Measurements from ENCODE around the gene IL22RA2. TPM values are rescaled to one million over a fixed set of nuclear protein-coding genes. Genes with fewer than 3 reads are reported as not detected.

Gene IL22RA2
- total and polyA plus RNA-seq, 12 donors, result 0.12 TPM; not detected in 11

DNA sequence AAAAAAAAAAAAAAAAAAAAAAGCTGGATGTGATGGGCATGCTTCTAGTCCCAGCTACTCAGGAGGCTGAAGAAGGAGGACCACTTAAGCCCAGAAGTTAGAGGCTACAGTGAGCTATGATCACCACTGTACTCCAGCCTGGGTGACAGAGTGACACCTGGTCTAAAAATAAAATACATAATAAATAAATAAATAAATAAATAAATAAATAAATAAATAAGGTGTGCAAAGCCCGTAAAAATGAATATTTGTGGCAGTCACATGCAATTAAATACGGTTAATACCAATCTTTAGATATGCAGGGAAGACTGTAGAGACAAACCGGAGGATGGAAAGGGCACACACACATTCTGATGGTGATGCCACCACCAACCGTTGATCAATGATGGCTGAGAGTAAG, 26.2 kb downstream of the IL22RA2 start:
- H3K4me3 ChIP-seq, result no peak overlapping the region
- WGBS, 2 donors, result 96 to 97% methylated on average over 4 of the region's 4 CpGs

DNA sequence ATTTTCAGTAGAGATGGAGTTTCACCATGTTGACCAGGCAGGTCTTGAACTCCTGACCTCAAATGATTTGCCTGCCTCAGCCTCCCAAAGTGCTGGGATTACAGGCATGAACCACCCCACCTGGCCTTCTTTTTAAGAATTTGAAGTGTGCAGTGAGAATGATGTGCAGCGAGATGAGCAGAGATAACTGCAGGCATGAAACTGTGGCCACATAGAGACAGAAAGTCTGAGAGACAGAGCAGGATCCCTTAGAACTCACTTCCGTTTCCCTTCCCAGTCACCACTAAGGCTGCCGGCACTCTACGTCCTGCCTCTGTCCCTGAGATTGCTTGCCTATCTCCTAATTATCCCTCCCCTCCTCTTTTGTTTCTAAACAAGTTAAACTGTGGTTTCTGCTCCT, 27.2 kb downstream of the IL22RA2 start:
- Histone ChIP-seq H3K36me3 (no peaks in the 10 kb centered on the region), H3K4me3 (no peak overlapping the region), H3K27me3 (no peaks in the 10 kb centered on the region), H3K4me1 (peaks cover 0 to 23% (median 0%) of the 10 kb centered on the region in 9 donors), H3K9me3 (peaks cover 0 to 6% (median 0%) of the 10 kb centered on the region in 11 donors), H3K27ac (no peak overlapping the region)
- TF ChIP-seq, protein P1, sequence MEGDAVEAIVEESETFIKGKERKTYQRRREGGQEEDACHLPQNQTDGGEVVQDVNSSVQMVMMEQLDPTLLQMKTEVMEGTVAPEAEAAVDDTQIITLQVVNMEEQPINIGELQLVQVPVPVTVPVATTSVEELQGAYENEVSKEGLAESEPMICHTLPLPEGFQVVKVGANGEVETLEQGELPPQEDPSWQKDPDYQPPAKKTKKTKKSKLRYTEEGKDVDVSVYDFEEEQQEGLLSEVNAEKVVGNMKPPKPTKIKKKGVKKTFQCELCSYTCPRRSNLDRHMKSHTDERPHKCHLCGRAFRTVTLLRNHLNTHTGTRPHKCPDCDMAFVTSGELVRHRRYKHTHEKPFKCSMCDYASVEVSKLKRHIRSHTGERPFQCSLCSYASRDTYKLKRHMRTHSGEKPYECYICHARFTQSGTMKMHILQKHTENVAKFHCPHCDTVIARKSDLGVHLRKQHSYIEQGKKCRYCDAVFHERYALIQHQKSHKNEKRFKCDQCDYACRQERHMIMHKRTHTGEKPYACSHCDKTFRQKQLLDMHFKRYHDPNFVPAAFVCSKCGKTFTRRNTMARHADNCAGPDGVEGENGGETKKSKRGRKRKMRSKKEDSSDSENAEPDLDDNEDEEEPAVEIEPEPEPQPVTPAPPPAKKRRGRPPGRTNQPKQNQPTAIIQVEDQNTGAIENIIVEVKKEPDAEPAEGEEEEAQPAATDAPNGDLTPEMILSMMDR (IDR thresholded peaks at IDR 0.05), result no peak
- DNase-seq (no peak), ATAC-seq (no peak)
- WGBS, 2 donors, result 91 to 94% methylated on average over 4 of the region's 4 CpGs
- intact Hi-C loops (cut with DNase I), result no loop called here

More for the DNA sequence above, 26.2 kb downstream of the IL22RA2 start:
- TF ChIP-seq, protein P1 (IDR thresholded peaks at IDR 0.05), result no peak
- Histone ChIP-seq H3K36me3 (no peaks in the 10 kb centered on the region), H3K4me1 (peaks cover 0 to 23% (median 0%) of the 10 kb centered on the region in 9 donors), H3K9me3 (peaks cover 0 to 15% (median 0%) of the 10 kb centered on the region in 11 donors), H3K27me3 (no peaks in the 10 kb centered on the region), H3K27ac (no peak overlapping the region)
- intact Hi-C loops (cut with DNase I), result no loop called here
- no peak for ATAC-seq
- DNase-seq, result no peak

DNA sequence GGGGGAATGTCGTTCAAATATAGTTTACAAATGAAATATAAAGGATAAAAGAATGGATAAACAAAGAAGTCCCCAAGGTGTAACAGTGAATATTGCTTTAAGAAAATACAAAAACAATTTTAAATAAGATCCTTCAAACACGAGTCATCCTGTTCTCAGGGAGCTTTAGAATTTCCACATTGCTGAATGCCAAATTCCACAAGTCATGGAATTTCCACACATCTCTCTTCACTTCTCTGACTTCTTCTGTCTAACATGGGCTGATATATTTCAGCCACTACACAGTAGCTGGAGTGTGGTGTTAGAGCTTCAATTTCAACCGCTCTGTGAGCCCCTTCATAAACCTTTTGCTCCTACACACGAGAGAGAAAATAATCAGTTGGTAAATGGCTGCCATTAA, 28.0 kb downstream of the IL22RA2 start:
- no peaks in the 10 kb centered on the region for H3K9me3 ChIP-seq
- no peak overlapping the region for H3K27ac ChIP-seq
- DNase-seq, result no peak
- intact Hi-C loops (cut with DNase I), result no loop called here
- H3K4me3 ChIP-seq, result no peak overlapping the region
- H3K27me3 ChIP-seq, result no peaks in the 10 kb centered on the region
- H3K36me3 ChIP-seq, result no peaks in the 10 kb centered on the region
- ATAC-seq, result no peak
- 71 to 78% methylated on average over 4 of the region's 4 CpGs for WGBS, 2 donors
- TF ChIP-seq, protein P1 (IDR thresholded peaks at IDR 0.05), result no peak
- peaks cover 0 to 23% (median 0%) of the 10 kb centered on the region in 9 donors for H3K4me1 ChIP-seq

DNA sequence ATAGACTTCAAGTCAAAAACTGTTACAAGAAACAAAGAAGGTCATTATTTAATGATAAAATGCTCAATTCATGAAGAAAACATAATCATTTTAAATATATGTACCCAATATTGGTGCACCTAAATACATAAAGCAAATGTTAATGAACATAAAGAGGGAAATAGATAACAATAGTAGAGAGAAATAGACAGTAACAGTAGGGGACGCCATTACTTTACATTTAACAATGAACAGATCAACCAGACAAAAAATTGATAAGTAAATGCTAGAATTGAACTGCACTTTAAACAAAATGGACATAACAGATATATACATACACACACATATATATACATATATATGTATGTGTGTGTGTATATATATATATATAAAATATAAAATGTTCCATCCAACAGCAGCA, 37.4 kb downstream of the IL22RA2 start:
- Histone ChIP-seq H3K9me3 (peaks cover 0 to 28% (median 13%) of the 10 kb centered on the region in 11 donors), H3K27me3 (no peaks in the 10 kb centered on the region), H3K4me1 (no peaks in the 10 kb centered on the region), H3K4me3 (no peak overlapping the region), H3K36me3 (no peaks in the 10 kb centered on the region), H3K27ac (no peak overlapping the region)
- TF ChIP-seq, protein P1 (IDR thresholded peaks at IDR 0.05), result peak in 6 of 9 donors; percentile 19 to 52 (median 34)
- WGBS, 2 donors, result 66 to 71% methylated on average over 1 of the region's 1 CpG
- ATAC-seq (no peak), DNase-seq (no peak)
- intact Hi-C loops (cut with DNase I), result no loop called here

Measured in heart right ventricle (tissue), 16 donors.